ENCODE results near the gene IQGAP1. TPM values are rescaled to one million over a fixed set of nuclear protein-coding genes. Genes with fewer than 3 reads are reported as not detected.
"Not testable (repeated sequence)": the region's sequence is repeated elsewhere in the genome, so short reads cannot be mapped to it uniquely, and the experiment has no call there.

Gene IQGAP1
- total and polyA plus RNA-seq, 9 of the 15 experiments (the other 6 are each of a cell fraction or from before 2014, with no cell fraction given), result 37.6 to 143 (median 77.7) TPM

DNA sequence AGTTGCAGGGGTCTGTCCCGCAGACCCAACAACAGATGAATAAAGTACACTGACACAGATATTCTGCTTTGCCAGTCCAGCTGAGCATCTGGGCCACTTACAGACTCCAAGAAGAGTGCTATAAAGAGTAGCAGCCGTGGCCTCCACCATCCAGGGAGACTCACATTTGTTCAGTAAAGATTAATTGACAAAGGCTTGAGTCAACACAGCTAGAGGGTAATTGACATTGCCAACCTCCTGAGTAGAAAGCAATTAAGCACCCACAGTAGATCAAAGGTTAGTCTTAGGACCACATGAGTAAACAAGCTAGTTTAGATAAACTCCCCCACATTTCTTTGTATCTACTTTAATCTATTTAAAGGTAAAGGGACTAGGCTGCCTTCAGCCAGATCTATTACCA is 125.4 kb downstream of the IQGAP1 start (continued):
- TF ChIP-seq CBX3 (IDR thresholded peaks at IDR 0.05; ENCODE audit: borderline replicate concordance in 1 of 2, low read length in 2 of 2), result peak in 1 of 2 experiments; percentile 48; a peak in 1 of 3 replicates
- TF ChIP-seq EGR1 (conservative IDR thresholded peaks at IDR 0.05), result peak; percentile 60
- TF ChIP-seq KDM1A (IDR thresholded peaks at IDR 0.05), result peak; percentile 51 to 61; a peak in 2 of 4 replicates
- peak; percentile 65; the same call in 1 of the 2 replicates for TF ChIP-seq FOXA1 (IDR thresholded peaks at IDR 0.05; ENCODE audit: borderline replicate concordance)
- no peak for TF ChIP-seq PTBP1 (IDR thresholded peaks at IDR 0.05; ENCODE audit: low read depth, low read length)
- 0 out of 2 replicates have a peak, but pooled peaks have one; percentile 29 for TF ChIP-seq TAL1 (IDR thresholded peaks at IDR 0.05)
- TF ChIP-seq, protein P1, sequence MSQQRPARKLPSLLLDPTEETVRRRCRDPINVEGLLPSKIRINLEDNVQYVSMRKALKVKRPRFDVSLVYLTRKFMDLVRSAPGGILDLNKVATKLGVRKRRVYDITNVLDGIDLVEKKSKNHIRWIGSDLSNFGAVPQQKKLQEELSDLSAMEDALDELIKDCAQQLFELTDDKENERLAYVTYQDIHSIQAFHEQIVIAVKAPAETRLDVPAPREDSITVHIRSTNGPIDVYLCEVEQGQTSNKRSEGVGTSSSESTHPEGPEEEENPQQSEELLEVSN (IDR thresholded peaks at IDR 0.05; ENCODE audit: borderline replicate concordance in 1 of 2, extremely low read depth in 1 of 2, insufficient read depth in 1 of 2, insufficient read length in 1 of 2, low read depth in 1 of 2, low read length in 1 of 2, poor library complexity in 1 of 2, severe bottlenecking in 1 of 2), result no peak
- TF ChIP-seq NFATC3 (IDR thresholded peaks at IDR 0.05), result no peak
- no peak for TF ChIP-seq ZEB2 (IDR thresholded peaks at IDR 0.05)
- TF ChIP-seq CBFA2T2 (conservative IDR thresholded peaks at IDR 0.05), result peak; percentile 51
- no peak for TF ChIP-seq ZNF253 (CRISPR knock-in tag; conservative IDR thresholded peaks at IDR 0.05)
- no peak for TF ChIP-seq ZNF239 (CRISPR knock-in tag; IDR thresholded peaks at IDR 0.05)
- TF ChIP-seq ILF3 (IDR thresholded peaks at IDR 0.05; ENCODE audit: borderline replicate concordance), result no peak

DNA sequence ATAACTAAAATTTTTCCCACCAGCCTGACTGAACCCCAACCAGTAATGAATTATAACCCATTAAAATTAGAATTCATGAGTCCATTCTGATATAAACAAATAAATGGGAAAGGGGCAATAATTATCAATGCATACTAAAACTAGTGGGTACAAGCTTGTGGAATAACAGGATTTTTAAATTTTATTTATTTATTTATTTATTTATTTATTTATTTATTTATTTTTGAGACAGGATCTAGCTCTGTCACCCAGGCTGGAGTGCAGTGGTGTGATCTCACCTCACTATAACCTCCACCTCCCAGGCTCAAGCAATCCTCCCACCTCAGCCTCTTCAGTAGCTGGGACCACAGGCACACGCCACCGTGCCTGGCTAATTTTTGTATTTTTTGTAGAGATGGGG is 125.9 kb downstream of the IQGAP1 start:
- H3K4me1 ChIP-seq (replicated peaks in 1 of 2; ENCODE audit: control insufficient read depth in 2 of 2, insufficient read depth in 2 of 2, low read length in 2 of 2); ATAC-seq; H3K27me3 ChIP-seq (ENCODE audit: control insufficient read depth in 2 of 2, insufficient read depth in 2 of 2, low read length in 2 of 2); FAIRE-seq; H2AFZ ChIP-seq (ENCODE audit: low read depth, low read length); intact Hi-C loops (cut with micrococcal nuclease); H3K4me3 ChIP-seq; H4K20me1 ChIP-seq (replicated peaks; ENCODE audit: control insufficient read depth, insufficient read depth, low read length); H3K9ac ChIP-seq (ENCODE audit: insufficient read depth in 1 of 2, low read depth in 2 of 2, low read length in 2 of 2); H3K9me1 ChIP-seq (ENCODE audit: control insufficient read depth, insufficient read depth, low read length); DNase-seq (ENCODE audit: extremely low read depth in 1 of 4, low spot score in 3 of 4); in situ Hi-C loops (cut with MboI); BruUV-seq (replicated peaks); H3K36me3 ChIP-seq (ENCODE audit: control insufficient read depth, insufficient read depth, low read length); H3K79me2 ChIP-seq (ENCODE audit: control insufficient read depth, insufficient read depth, low read length); H3K9me3 ChIP-seq (replicated peaks; ENCODE audit: control insufficient read depth, insufficient read depth, low read depth, low read length); H3K27ac ChIP-seq (ENCODE audit: extremely low read depth, low read depth, low read length); CTCF ChIA-PET (ENCODE audit: low intra/inter-chr PET ratio); H3K4me2 ChIP-seq (ENCODE audit: insufficient read depth, low read length): not testable (repeated sequence)
- POLR2A ChIA-PET, result interaction anchor here (0.6 kb wide), 1 partner anchor 58 kb away, joined by 3 read pairs; no protein-coding TSS in a partner anchor
- 82% methylated on average over 2 of the region's 2 CpGs for WGBS (ENCODE audit: insufficient coverage, low coverage, missing lambda C conversion rate)
